Measurements from ENCODE around the gene ASXL3.

The ASXL3 gene

DNA sequence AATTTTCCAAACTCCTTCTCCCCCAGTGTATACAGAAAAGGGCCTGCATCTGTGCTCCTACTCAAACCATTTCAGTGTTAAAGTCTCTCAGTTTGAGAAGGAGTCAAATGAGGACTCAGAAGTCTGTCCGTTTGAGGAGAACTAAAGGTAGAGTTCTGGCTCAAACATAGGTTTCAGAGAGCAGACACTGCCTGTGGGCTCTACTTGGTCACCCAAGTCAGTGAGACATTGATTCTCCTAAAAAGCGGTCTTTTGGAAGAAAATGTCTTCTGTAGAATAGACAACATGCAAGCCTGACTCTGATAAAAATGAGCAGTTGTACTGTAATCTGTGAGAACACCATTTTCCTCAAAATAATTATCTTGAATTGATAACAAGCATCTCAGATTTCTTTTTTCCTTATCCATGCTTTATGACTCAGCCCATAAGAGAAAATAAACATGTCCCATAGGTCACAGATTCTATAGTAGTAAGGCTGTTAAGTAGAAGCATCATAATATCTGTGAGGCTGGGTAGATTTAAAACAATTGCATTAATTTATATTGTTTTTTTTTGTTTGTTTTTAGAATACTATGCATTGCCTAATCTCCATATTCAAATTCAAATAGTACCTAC is 82.8 kb downstream of the ASXL3 start:
- no peak for DNase-seq (ENCODE audit: low read depth)

DNA sequence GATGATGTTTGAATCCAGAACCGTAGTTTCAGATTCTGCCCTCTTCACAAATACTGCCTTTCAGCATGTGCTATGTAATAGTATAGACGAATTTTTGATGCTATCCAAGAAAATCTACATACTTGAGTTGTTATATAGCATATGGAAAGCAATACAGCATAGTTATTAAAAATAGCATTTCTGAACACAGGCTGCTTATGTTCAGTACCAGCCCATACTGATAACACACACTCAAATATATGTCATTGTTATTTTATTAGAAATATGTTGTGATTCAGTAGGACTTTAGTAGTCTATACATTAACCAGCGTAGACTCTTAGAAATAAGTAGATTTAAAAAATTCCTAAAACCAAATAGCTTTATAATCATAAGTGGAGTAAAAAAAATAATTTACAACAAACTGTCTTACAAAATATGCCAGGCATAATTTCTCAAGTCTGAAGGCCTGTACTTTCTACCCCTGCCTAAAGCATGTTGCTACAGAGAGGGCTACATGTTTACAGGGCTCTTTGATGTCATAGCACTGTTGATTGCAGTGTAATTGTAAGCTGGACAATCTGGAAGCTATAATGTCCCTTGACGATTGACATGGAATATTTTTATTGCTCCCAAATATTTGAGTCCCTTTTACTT is 86.3 kb downstream of the ASXL3 start:
- no peak for DNase-seq (ENCODE audit: low read depth)

DNA sequence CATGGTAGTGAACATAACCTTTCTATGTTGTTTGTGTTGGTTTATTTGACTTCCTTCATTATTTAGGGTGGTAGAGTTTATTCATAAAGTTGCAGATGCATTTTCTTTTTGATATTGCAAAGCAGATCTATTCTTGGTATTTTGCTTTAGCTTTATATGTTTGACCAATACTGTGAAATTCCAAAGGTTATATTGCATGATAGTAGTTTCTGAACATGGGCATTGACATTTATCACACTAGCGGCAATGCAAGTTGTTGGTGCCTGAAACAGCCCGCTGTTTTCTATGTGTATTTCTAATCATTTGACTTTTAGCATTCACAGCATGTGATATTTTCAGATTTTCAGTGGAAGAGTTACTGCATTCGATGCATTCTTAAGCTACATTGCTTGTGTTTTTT is 87.2 kb downstream of the ASXL3 start:
- no peak for DNase-seq (ENCODE audit: low read depth)

DNA sequence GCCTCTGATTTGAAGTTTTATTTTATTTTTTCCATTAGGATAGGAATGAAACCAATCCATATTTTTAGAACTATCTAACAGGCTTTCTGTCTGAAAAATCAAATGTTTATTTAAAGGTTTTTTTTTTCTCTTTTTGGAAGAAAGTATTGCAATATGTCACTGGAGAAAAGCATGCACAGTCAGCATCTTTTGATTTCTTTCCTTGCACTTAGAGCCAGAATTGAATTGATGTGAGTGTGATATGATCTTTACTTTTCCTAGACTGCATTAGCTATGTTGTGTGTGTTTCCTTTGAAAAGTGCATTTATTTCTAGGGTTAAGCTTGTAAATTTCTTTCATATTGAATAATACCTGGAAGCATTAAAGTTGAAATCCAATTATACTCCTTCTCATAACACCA is 87.6 kb downstream of the ASXL3 start:
- DNase-seq (ENCODE audit: low read depth): no peak

DNA sequence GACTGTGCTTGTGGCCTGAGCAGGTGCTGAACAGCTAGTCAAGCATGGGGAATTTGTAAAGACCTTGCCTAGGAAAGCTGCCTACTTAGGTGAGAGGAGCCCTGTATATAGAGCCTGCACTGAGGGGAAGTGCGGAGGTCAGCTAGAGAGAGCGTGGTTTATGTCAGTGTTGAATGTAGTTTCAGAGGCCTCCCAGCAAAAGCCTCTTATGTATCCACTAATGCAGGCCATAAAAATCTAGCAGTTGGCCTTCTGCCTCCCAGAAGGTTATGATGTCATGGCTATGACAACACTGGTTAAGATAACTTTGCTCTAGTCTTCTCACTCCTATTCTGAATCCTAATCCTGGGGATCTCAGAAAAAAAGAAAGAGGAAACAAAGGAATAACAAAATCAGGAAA is 88.9 kb downstream of the ASXL3 start:
- DNase-seq (ENCODE audit: low read depth): no peak

DNA sequence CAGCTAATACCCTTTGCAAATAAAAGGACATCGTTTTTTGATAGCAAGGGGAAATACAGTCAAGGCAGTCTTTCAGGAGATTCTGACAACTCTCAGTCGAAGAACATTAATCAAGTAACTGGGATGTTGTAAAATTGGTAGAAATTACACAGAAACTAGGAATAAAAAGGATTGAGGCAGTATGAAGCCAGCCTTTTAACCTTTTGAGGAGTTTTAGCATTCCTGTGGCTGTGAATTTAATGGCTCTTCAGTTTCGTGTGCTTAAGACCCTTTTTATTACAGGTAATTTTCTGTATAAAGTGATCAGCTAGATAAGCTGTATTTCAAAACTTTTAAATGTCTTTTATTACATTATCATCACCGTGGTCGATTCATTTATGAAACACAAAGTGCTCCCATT is 91.6 kb downstream of the ASXL3 start:
- DNase-seq (ENCODE audit: low read depth): no peak

DNA sequence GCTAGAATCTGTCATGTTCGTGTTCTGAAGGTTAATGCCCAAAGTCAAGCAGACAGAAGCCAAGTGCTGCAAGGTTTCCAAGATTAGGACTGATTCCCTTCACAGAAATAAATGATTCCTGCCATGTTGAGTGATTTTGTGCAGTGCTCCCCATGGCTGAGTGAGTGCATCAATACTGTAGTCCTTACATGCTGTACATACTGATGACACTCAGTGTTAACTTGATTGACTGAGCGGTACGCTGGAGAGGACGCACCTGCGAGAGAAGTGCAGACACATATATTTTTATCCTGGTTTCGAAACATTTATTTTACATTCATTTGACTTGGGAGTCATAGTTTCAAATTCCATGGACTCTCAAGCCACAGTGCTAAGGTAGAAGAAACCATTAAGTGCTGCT is 92.0 kb downstream of the ASXL3 start:
- no peak for DNase-seq (ENCODE audit: low read depth)

DNA sequence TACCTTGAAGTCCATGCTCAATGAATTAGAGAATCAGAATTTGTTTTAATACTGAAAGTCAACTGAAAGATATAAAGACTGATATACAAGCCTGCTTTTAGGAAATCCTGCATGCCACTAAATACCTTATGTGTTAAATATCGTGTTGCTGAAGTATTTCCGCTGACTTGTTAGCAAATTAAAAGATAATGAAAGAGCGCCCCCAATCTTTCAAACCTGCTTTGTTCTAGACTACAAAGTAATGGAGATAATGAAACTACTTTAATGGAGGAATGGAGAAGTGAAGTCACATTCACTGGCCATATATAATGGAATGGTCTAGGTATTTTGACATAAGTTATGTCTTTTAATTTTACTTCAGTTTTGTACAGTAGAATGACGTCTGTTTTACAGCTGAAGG is 95.7 kb downstream of the ASXL3 start:
- no peak for DNase-seq (ENCODE audit: low read depth)

DNA sequence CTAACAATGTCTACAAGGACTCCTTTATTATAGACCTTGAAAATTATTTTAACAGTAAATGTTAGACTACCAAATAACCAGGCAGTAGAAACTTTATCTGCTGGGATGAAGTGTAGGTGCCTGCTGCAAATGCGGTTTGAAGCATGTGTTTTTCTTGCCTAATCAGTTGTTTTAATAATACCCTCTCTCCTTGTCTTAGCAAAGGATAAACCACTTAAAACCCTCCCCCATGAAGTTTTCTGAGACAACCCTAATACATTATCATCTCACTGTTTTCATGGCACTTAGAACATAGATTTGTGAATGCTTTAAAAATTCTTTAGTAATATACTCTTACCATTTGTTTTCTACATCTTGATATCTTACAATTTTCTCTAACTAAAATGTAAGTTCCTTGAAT is 98.6 kb downstream of the ASXL3 start:
- DNase-seq (ENCODE audit: low read depth): no peak

DNA sequence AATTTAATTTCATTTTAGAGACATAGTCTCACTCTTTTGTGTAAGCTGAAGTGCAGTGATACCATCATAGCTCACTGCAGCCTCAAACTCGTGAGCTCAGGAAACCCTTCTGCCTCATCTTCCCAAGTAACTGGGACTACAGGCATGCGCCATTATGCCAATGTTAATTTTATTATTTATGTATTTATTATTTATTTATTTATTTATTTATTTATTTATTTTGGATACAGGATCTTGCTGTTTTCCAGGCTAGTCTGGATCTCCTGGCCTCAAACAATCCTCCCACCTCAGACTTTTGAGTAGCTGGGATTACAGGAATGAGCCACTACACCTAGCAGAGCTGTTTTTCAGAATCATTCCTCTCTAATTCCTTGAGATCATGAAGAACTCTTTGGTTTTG is 99.9 kb downstream of the ASXL3 start:
- no peak for DNase-seq (ENCODE audit: low read depth)

DNA sequence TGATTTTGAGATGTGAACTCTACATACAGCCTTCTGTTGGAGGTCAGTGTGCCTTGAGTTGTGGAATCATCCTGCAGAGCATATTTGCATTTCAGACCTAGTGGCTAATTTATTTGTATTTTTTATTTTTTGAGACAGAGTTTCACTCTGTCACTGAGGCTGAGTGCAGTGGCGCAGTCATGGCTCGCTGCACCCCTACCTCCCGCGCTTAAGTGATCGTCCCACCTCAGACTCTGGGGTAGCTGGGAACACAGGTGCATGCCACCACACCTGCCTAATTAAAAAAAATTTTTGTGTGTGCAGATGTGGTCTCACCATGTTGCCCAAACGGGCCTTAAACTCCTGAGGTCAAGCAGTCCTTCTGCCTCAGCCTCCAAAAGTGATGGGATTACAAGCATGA is 104.4 kb downstream of the ASXL3 start:
- DNase-seq (ENCODE audit: low read depth): no peak

DNA sequence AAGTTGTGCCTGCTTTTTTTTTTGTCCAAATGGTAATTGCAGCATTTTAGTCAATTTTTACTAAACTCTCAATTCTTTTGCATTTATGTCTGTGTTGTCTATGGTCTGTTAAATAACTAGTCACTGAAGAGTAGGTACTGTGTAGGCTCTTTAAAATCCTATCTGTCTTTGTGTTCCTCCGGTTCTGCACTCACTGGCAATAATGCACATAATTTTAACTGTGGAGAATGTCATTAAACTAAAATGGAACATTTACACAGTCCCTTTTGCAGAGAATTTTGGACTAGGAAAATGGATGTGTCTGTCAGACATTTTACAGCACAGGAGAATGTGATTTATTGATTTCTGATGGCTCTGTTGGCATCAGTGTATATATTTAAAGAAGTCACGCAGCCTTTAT is 116.6 kb downstream of the ASXL3 start:
- no peak for DNase-seq (ENCODE audit: low read depth)

DNA sequence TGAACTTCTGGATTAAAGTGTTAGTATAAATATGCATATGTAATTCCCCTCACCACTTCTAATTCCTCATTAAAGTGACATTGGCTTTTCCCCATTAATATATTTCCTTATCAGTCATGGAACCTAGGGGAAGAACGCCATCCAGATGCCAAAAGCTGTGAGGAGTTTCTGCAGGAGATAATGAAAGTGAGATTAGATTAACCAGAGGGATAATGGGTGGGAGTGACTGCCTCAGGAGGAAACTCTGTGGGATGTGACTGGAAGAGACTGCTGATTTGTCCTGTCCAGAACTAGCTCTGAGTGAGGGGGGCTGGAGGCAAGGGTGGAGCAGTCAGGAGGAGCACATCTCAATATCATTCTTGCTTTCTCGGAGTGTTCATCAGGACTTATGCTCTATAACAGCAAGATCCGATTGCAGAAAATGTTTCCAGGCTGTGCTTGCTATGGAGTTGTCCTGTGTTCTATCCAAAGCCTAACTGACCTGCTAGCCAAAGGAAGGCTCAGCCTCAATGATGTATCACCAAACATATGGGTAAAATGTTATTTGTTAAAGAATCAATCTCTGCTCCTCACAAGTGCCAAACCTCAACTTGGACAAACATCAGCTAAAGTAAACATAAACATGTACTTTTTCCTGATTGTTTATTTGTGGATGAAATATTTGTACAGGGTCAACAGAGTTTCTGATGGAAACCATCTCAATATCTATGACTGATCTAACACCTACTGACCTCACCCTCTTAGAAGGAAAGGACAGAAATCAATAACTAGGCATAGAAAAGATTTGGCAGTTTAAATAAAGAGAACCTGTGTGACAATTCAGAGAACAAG is 118.5 kb downstream of the ASXL3 start:
- DNase-seq (ENCODE audit: low read depth): no peak

DNA sequence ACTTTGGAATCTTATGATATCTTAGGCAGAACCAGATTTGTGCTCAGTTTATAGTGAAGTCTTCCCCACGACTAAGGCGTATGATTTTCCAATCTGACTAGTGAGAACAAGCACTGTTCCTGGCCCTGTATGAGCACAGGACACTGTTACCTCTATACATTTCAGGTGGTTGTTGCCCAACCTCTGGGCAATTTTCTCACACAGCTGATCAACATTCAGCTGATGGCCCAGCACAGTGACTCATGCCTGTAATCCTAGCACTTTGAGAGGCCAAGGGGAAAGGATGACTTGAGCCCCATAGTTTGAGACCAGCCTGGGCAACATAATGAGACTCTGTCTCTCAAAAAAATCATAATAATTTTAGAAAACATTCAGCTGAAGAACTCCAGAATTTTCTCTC is 119.5 kb downstream of the ASXL3 start:
- DNase-seq (ENCODE audit: low read depth): no peak

DNA sequence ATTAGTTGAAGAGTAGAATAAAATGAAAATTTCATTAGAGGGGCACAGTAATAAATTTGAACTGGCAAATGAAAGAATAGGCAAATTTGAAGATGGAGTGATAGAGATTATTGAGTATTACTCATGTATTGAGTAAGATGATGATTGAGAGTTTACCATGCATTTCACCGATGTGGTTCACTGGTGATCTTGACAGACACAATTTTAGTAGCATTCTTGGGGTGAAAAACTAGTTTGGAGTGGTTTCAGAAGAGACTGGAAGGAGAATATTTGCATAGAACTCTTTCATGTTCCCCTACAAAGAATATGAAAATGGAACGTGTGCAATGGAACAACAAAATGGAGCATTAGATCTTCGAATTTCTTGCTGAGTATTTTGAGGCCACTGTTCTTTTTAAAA is 121.4 kb downstream of the ASXL3 start:
- DNase-seq (ENCODE audit: low read depth): no peak

DNA sequence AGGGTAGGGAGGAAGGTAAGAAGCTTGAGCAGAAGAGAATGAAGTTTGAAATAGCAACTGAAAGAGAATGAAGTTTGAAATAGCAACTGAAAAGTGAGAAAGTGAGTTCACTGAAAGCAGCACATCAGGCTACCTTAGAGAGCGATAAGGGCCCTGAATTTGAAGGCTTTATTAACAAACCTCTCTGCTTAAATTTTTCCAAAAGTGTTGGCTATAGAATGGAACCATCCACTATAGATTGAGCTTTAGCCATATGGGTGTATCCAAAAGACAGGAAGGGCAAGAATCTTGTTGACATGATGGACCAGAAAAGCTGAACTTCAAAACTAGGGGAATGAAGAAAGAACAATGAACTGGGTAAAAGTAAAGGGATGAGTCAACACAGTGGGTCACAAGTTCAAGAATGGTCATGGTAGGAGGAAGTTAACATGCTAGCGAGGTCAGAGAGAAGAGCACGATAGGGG is 122.5 kb downstream of the ASXL3 start:
- DNase-seq (ENCODE audit: low read depth): no peak

DNA sequence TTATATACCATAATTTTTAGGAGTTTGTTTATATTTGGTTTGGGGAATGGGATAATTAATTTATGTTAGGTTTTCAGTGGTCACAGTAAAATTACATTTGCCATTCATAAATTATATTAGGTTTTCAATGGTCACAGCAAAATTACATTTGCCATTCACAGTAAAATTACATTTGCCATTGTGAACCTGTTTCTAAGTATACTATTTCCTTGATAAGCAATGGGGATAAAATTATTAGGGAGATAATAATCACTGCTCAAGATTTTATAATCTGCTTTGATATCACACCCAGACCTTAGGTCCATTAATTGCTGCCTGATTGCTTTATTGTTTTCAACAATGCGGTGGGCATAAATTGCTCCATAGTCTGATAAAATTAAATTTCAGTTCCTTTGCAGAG is 124.6 kb downstream of the ASXL3 start:
- no peak for DNase-seq (ENCODE audit: low read depth)

DNA sequence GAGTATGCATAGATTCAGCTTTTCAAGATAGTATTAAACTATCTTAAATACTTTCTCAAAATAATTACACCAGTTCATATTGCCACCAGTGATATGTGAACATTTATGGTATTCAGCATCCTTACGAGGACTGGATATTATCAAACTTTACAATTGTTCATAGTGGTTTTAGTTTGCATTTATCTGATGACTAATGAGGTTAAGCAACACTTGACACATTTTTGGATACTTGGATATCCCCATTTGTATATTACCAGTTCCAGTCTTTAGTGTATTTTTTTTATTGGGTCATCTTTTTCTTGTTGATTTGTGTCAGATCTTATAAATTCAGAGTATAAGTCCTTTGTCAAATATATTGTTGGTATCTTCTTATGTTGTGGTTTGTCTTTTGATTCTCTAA is 128.4 kb downstream of the ASXL3 start:
- no peak for DNase-seq (ENCODE audit: low read depth)

DNA sequence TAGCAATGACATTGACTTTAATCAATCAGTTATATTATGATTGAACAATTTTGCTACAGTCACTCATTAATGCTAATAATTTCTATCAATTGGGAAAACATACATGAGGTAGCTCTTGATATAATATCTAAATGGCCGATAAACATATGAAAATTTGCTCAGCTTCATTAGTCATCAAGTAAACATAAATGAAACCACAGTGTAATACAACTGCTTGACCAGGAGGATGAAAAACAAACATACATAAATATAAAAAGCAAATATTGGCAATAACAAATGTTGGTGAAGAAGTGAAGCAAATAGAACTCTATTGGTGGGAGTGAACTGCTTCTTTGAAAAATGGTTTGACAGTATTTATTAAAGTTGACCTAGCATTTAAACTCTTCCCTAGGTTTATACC is 130.9 kb downstream of the ASXL3 start:
- DNase-seq (ENCODE audit: low read depth): no peak

DNA sequence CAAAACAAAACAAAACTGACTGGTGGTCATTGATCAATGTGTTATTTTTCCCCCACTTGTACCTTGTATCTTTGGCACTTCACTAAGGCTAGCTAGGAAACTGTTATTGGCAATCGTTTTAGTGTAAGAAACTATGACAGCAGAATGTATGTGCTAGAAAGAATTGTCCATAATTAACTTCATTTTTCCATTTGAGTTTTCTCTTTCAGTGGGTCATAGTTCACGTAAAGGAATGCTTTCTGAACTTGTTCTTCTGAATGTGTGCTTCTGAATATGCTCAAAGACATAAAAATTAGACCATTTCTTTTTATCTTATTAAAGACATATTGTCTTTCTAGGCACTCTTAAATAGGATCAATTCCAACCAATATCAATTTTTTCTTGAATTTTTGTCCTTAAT is 132.2 kb downstream of the ASXL3 start:
- no peak for DNase-seq (ENCODE audit: low read depth)

DNA sequence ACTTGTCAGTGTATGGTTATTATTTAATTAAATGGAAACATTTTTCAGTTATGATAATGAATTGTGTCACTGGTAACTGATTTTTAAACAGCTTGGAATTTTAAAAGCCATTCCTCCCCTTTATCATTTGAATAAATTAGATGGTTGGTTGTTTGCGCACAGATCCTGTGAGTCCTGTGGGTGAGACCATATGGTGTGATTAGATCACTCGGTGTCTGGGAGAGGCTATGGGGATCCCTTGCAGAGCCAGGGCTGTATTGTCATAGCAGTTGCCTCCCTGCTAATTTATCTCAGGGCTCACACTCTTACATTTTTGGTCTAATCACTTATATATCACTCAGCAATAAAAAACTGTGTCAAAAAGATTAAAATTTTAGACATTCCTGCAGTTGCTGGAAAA is 133.5 kb downstream of the ASXL3 start:
- DNase-seq (ENCODE audit: low read depth): no peak

DNA sequence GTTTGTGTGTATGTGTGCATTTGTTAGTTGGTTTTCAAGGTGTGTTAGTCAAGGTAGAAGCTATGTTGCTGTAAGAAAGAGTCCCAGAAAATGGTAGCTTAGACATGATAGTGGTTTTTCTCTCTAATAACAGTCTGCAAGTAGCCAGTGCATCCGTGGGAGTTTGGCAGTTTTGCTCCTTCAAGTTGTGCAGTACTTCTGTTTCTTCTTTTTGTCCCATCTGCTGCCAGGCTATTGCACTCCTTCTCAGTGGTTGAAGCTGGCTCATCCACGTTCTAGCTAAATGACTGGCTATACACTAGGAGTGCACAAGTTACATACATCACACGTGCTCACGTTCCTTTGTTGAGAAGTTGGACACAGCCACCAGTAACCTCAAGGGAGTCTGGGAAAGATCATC is 134.7 kb downstream of the ASXL3 start:
- DNase-seq (ENCODE audit: low read depth): no peak

DNA sequence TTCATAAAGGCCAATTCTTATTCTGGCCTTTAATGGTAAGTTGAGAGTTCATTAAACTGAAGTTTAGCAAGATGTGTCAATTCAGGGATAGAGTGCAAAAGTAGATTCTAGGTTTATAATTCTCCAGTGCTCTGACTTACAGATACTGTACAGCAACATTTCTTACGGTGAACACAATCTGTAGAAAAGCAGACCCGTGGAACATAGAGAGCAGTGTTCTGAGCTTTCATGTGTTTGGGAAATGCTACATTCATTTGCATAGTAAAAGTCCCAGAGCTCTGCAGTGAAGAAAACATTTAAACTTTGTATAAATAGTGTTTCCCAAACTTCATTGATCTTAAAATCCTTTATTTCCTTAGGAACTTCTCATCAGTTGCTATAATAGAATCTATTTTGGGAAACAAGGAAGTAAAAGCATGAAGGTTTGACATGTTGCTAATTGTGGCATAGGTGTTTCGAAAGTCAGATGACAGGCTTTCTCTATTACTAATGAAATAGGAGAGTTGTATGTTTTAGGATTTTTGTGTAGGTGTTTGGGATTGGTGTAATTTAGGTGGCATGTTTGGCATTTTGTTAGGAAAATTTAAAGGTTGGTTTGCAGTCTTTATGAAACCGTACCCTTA is 138.2 kb downstream of the ASXL3 start:
- DNase-seq (ENCODE audit: low read depth): no peak
